MV-4-11 (cell line): Measurements from ENCODE around the gene HS1BP3.

Experiments used
- DNase-seq: peaks from one replicate; lab custom pipeline; 2025; lab: John Stamatoyannopoulos, UW

Gene HS1BP3

GRCh38 chr2:20570249-20570648, 80.6 kb downstream of the HS1BP3 start:
- DNase-seq: no peak

- no peak for DNase-seq
Measured at GRCh38 chr2:20569464-20570223, 81.3 kb downstream of the HS1BP3 start.

GRCh38 chr2:20568501-20569463, 82.1 kb downstream of the HS1BP3 start:
- DNase-seq: no peak

GRCh38 chr2:20567926-20568179, 83.0 kb downstream of the HS1BP3 start:
- no peak for DNase-seq
